HG03135 (cell line): ENCODE measurements around the gene ATN1.
A peak's percentile ranks its signal among the peaks of the same experiment; 100 is the strongest.

ENCODE experiments used
- ATAC-seq: cut with Tn5 transposase; IDR thresholded peaks from one replicate; pipeline ENCODE4 v1.9.1; 2021; ENCODE audit warnings: mild to moderate bottlenecking, moderate library complexity; ENCODE audit not compliant: unreplicated experiment

The ATN1 gene

DNA sequence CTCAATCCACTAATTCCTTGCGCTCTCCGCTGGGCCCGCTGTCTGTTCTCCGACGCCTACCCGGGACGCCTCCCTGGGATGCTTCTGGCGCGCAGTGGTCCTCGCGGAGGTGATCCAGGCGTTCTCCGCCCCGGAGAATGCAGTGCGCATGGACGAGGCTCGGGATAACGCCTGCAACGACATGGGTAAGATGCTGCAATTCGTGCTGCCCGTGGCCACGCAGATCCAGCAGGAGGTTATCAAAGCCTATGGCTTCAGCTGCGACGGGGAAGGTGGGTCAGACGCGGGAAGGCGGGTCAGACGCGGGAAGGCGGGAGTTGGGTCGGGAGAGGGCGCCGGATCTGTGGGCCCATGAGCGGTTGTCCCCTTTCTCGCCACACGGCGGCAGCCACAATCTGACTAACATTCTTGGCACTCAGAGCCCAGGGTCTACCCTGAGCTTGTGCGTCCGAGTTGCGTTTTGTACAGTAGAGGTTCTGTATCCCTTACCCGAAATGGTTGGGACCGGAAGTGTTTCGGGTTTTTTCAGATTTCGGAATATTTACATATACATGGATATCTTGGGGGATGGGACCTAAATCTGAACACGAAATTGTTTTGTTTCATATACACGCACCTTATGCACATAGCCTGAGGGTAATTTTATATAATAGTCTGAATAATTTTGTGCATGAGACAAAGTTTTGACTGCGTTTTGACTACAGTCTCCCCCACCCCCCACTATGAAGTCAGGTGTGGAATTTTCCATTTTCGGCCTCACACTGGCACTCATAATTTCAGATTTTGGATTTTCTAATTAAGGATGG, 16.8 kb downstream of the ATN1 start:
- ATAC-seq, result peak; percentile 44

GRCh38 chr12:6945613-6946012, 17.9 kb downstream of the ATN1 start:
- ATAC-seq, result no peak

GRCh38 chr12:6946033-6946919, 18.5 kb downstream of the ATN1 start:
- ATAC-seq, result no peak

DNA sequence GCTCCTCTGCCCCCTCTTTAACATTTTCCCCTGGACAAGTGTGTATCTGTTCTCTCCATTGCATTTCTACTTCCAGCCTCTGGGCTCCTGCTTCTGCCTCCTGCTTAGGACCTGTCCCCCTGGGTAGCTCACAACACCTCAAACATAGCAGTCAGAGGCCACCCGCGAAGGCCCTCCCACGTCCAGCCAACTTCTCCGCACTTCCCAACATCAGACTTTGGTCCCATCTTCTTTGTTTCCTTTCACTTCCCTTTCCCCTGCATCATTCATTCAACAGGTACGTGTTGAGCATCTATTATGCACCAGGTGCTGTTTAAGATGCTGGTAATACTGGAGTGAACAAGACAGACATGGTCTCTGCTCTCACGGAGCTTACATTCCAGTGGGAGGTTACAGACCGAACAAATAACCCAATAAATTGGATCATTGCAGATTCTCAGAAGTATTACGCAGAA, 19.2 kb downstream of the ATN1 start:
- no peak for ATAC-seq

- ATAC-seq, result no peak
Measured at GRCh38 chr12:6947615-6948014, 19.9 kb downstream of the ATN1 start.

DNA sequence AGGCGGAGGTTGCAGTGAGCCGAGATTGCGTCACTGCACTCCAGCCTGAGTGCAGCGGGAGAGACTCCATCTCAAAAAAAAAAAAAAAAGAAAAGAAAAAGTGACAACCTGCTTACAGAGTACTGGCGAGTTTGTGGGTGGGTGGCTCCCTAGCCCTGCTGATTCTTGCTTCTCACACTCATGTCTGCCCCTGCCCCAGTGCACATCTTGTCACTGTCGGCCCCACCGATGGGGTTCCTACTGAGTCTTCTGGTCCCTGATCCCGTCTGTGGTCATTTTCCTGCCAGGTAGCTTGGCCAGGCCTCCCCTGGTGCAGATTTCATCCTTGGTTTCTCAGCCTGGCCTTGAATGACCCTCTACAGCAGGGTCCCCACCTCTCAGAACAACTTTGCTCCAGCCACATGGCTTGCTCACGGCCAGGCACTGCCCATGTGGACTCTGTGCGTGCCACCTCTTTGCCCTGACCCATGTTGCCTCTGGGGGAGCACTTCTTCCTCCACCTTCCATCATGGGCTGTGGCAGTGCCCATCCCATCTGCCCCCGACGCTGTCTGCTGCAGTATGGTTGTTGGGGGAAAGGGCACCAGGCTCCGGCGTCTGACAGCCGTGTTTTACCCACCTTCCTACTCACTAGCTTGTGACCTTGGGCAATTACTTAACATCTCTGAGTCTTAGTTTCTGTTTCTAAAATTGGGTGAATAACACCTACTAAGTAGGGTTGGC, 21.3 kb downstream of the ATN1 start:
- no peak for ATAC-seq

GRCh38 chr12:6950401-6950801, 22.6 kb downstream of the ATN1 start:
- ATAC-seq, result no peak

DNA sequence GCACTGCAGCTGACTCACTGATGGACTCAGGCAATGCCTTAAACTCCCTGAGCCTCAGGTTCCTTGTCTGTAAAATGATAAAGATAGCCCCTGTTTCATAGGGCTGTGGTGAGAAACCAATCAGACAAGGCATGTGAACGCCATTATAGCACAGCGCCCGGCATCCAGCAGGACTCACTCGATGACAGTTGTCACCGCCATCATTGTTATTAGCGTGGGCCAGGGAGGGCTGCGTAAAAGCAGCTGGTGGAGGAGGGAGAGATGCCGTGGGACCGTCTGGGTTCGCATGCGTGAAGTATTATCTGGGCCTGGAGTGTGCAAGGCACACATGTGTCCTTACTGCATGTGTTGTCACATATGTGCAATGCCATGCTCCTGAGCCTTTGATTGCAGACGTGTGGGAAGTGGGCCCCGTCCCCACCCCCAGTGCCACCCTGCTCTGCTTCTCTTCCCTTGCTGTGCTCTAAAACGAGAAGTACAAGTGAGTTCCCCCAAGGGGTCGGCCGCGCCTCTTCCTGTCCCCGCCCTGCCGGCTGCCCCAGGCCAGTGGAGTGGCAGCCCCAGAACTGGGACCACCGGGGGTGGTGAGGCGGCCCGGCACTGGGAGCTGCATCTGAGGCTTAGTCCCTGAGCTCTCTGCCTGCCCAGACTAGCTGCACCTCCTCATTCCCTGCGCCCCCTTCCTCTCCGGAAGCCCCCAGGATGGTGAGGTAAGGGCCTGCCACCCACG, 23.2 kb downstream of the ATN1 start, which contains the start of gene PTPN6:
Gene PTPN6, plus strand, starts transcription at position 546 of the 730 bp plus-strand sequence. Its CDS starts 157 bp downstream, at position 703.
- no peak for ATAC-seq

DNA sequence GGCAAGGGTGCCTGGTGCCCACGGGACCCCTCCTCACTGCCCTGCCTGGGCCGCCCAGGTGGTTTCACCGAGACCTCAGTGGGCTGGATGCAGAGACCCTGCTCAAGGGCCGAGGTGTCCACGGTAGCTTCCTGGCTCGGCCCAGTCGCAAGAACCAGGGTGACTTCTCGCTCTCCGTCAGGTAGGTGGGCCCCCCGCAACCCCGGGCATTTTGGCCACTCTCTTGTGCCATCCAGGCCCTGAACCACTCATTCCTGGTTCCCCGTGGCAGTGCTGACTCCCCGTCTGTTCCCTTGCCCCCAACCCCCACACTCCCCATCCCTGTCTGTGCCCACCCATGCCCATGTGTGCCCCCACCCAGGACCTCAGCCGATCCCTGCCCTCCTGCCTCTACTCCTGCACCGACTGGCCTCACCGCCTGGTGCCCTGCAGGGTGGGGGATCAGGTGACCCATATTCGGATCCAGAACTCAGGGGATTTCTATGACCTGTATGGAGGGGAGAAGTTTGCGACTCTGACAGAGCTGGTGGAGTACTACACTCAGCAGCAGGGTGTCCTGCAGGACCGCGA, 23.9 kb downstream of the ATN1 start:
- ATAC-seq, result no peak

- ATAC-seq, result no peak
Measured at GRCh38 chr12:6952121-6952862, 24.5 kb downstream of the ATN1 start.

GRCh38 chr12:6952863-6953441, 25.2 kb downstream of the ATN1 start:
- ATAC-seq, result no peak

- peak; percentile 50 for ATAC-seq
Measured at GRCh38 chr12:6953442-6954315, 25.9 kb downstream of the ATN1 start.

DNA sequence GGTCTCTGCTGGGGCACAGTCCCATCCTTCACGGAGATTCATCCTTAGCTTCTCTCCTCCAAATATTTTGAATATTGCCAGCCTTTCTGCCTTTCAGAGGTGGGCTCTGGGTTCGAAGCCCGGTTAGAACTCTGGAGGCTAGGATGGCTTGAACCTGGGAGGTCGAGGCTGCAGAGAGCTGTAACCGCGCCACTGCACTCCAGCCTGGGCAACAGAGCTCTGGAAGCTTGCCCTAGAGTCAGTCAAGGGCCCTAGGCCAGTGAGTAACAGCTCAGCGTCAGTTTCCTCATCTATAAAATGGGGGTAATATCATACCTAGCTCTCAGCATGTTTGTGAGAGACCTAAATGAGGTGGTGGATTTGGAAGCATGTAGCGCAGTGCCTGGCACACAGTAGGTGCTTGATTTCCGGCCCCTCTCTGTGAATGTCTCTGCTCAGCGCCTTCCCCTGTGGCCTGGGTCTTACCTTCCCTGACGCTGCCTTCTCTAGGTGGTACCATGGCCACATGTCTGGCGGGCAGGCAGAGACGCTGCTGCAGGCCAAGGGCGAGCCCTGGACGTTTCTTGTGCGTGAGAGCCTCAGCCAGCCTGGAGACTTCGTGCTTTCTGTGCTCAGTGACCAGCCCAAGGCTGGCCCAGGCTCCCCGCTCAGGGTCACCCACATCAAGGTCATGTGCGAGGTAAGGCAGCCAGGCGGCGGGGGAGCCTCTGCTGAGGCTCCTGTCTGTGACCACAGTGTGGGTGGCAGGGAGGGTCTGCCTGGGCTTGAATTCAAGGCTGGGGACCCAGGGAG, 26.8 kb downstream of the ATN1 start:
- ATAC-seq, result no peak

DNA sequence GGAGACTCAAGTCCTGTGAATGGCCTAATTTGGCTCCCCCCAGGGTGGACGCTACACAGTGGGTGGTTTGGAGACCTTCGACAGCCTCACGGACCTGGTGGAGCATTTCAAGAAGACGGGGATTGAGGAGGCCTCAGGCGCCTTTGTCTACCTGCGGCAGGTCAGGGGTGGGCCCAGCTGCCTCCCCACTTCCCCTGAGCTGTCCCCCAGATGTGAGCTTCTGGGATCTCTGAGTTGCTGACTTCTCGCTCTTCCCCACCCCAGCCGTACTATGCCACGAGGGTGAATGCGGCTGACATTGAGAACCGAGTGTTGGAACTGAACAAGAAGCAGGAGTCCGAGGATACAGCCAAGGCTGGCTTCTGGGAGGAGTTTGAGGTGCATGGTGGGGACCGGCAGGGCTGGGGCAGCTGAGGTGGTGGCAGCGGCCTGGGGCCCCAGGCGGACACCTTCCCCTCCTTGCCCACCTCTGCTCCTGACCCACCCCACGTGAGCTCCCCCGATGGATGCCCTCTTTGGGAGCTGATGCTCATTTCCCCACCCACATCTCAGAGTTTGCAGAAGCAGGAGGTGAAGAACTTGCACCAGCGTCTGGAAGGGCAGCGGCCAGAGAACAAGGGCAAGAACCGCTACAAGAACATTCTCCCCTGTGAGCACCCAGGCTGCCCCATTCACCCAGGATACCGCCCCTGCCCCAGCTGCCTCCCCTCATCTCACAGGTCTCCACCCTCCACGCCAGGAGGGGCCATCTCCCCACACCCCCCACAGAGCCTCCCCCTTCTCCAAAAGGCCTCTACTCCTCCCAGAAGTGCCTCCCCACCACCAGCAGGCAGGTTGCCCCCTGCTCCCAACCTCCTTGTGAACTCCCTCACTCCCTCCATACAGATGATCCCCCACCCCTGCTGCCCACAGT, 27.6 kb downstream of the ATN1 start:
- no peak for ATAC-seq

GRCh38 chr12:6956021-6956727, 28.4 kb downstream of the ATN1 start:
- no peak for ATAC-seq
